Endothelial cell of umbilical vein (primary cell): ENCODE data around the gene HOXA10. TPM values are rescaled to one million over a fixed set of nuclear protein-coding genes. Genes with fewer than 3 reads are reported as not detected.

Source experiments
- BruUV-seq: library from RNA; stranded (reverse); fragments of 400-500 nt; replicated peaks from 2 replicates; lab custom pipeline; 2021; lab: Mats Ljungman, UMichigan
- CTCF ChIA-PET: fragments of 300-600, 350-600 bp; sonication (Branson Sonifier 250); formaldehyde crosslinking; loops from one replicate; lab custom pipeline; 2021; ENCODE audit warnings: antibody characterized with exemption, inconsistent platforms; lab: Charles Lee
- POLR2A ChIA-PET: fragments of 300-600, 350-600 bp; sonication (Branson Sonifier 250); formaldehyde crosslinking; loops from one replicate; lab custom pipeline; 2021; ENCODE audit warnings: antibody characterized with exemption, inconsistent platforms; lab: Charles Lee
- DNase-seq: peaks from one replicate; pipeline ENCODE4 v3.0.0-alpha.2; 2011; ENCODE audit warnings: low read depth, low spot score
- FAIRE-seq: peaks from 2 replicates; lab custom pipeline; 2011; peaks lifted over from hg19 to GRCh38; lab: Jason Lieb, UNC
- H2AFZ ChIP-seq: 2 replicates; pipeline ENCODE4 v1.6.0; 2012; ENCODE audit warnings: low read depth, low read length, control low read depth, inconsistent platforms
- H3K27ac ChIP-seq: 2 replicates; pipeline ENCODE4 v1.5.1; 2011; ENCODE audit warnings: low read depth, mild to moderate bottlenecking, control low read depth, low read length, moderate library complexity; ENCODE audit not compliant: insufficient read depth
- H3K27me3 ChIP-seq, 2 experiments: 2 replicates each; pipeline versions ENCODE4 v1.6.0 to v1.6.1; 2011; ENCODE audit warnings: low read length in 2 of 2, mixed read lengths in 1 of 2; ENCODE audit not compliant: control insufficient read depth in 2 of 2, insufficient read depth in 2 of 2
- H3K36me3 ChIP-seq, 2 experiments: 2 replicates in 1 of 2; 3 replicates in 1 of 2; pipeline ENCODE4 v1.5.1; 2011; ENCODE audit warnings: low read length in 2 of 2, mild to moderate bottlenecking in 1 of 2, moderate library complexity in 1 of 2; ENCODE audit not compliant: control insufficient read depth in 2 of 2, insufficient read depth in 2 of 2; ENCODE audit errors: extremely low read depth in 1 of 2
- H3K4me1 ChIP-seq: 3 replicates; pipeline ENCODE4 v1.5.1; 2011; ENCODE audit warnings: mild to moderate bottlenecking, low read length; ENCODE audit not compliant: control insufficient read depth, insufficient read depth; ENCODE audit errors: extremely low read depth
- H3K4me2 ChIP-seq: 2 replicates; pipeline ENCODE4 v1.6.1; 2011; ENCODE audit warnings: low read length, control low read depth, mixed read lengths; ENCODE audit not compliant: insufficient read depth
- H3K4me3 ChIP-seq, 3 experiments: fragments of 200-600 bp in 1 of 3; sonication (generic), shearing (Covaris generic) in 1 of 3; replicated peaks in 1 of 3; 2 replicates each; pipeline ENCODE4 v1.5.1; 2011 to 2016; ENCODE audit warnings: control low read depth in 3 of 3, low read length in 3 of 3, mild to moderate bottlenecking in 2 of 3, inconsistent platforms in 1 of 3, low read depth in 1 of 3, moderate library complexity in 1 of 3; ENCODE audit not compliant: insufficient read depth in 1 of 3
- H3K79me2 ChIP-seq: 2 replicates; pipeline ENCODE4 v1.6.0; 2012; ENCODE audit warnings: low read length, inconsistent platforms; ENCODE audit not compliant: control insufficient read depth, insufficient read depth
- H3K9ac ChIP-seq: replicated peaks from 2 replicates; pipeline ENCODE3; 2011; ENCODE audit warnings: low read length, control low read depth; ENCODE audit not compliant: insufficient read depth; ENCODE audit errors: extremely low read depth
- H3K9me1 ChIP-seq: replicated peaks from 3 replicates; pipeline ENCODE4 v1.6.0; 2011; ENCODE audit warnings: mild to moderate bottlenecking, low read length; ENCODE audit not compliant: control insufficient read depth, insufficient read depth; ENCODE audit errors: extremely low read depth
- H3K9me3 ChIP-seq: replicated peaks from 2 replicates; pipeline ENCODE4 v1.5.1; 2012; ENCODE audit warnings: low read length, inconsistent platforms; ENCODE audit not compliant: control insufficient read depth, insufficient read depth
- H4K20me1 ChIP-seq: replicated peaks from 2 replicates; pipeline ENCODE3; 2011; ENCODE audit warnings: mild to moderate bottlenecking, low read length; ENCODE audit not compliant: control insufficient read depth, insufficient read depth; ENCODE audit errors: extremely low read depth
- EZH2 ChIP-seq: IDR thresholded peaks from 2 replicates; pipeline ENCODE4 v1.6.1; 2012; ENCODE audit warnings: borderline replicate concordance, low read depth, mild to moderate bottlenecking, moderate library complexity, low read length, inconsistent platforms; ENCODE audit not compliant: severe bottlenecking
- FOS ChIP-seq: IDR thresholded peaks from 2 replicates; pipeline ENCODE4 v1.6.1; 2011; ENCODE audit warnings: mild to moderate bottlenecking, low read length, moderate library complexity, borderline replicate concordance; ENCODE audit not compliant: insufficient read depth
- GATA2 ChIP-seq: IDR thresholded peaks from 2 replicates; pipeline ENCODE4 v1.7.0; 2011; ENCODE audit warnings: low read depth, mild to moderate bottlenecking, moderate library complexity, mixed read lengths, low read length; ENCODE audit not compliant: insufficient read length, insufficient read depth
- MAX ChIP-seq: IDR thresholded peaks from 2 replicates; pipeline ENCODE4 v1.6.1; 2011; ENCODE audit not compliant: insufficient read depth, insufficient read length
- MYC ChIP-seq: IDR thresholded peaks from one replicate; pipeline ENCODE4 v1.6.1; 2011; ENCODE audit warnings: mild to moderate bottlenecking, low read depth, low read length
- POLR2A ChIP-seq: IDR thresholded peaks from 2 replicates; pipeline ENCODE4 v1.6.1; 2012; ENCODE audit warnings: low read depth, mild to moderate bottlenecking, control low read depth, low read length
- POLR2AphosphoS5 ChIP-seq: IDR thresholded peaks from 2 replicates; pipeline ENCODE4 v1.6.1; 2012; ENCODE audit warnings: low read depth, mild to moderate bottlenecking, control low read depth, low read length, moderate library complexity; ENCODE audit not compliant: insufficient read depth
- dilution Hi-C: fragments of 300-500 bp; cut with MboI; formaldehyde crosslinking; loops from one replicate; pipeline ENCODE4 v1.15.0; 2019; ENCODE audit warnings: low sequenced_read_pairs; ENCODE audit not compliant: extremely low pct_ligation_motif_present
- intact Hi-C: fragments of 100-400 bp; cut with micrococcal nuclease; formaldehyde crosslinking; loops from one replicate; pipeline ENCODE4 v1.10.0; 2022
- polyA plus RNA-seq, 4 experiments: library from polyadenylated mRNA; depleted of rRNA in 3 of 4; stranded (reverse) in 3 of 4; unstranded in 1 of 4; fragments of >200 nt; gene quantifications; 2 replicates each; pipeline versions ENCODE4 v1.2.1 to v1.2.3, GENCODE V29; 2011 to 2012; ENCODE audit warnings: missing spikeins in 1 of 4
- total RNA-seq: library from RNA; stranded (reverse); gene quantifications from 2 replicates; pipeline ENCODE4 v1.2.3, GENCODE V29; 2021

The HOXA10 gene
- total and polyA plus RNA-seq, 2 donors (not counting 3 experiments of a cell fraction or from before 2014, with no cell fraction given): 24.4 to 30.3 TPM

DNA sequence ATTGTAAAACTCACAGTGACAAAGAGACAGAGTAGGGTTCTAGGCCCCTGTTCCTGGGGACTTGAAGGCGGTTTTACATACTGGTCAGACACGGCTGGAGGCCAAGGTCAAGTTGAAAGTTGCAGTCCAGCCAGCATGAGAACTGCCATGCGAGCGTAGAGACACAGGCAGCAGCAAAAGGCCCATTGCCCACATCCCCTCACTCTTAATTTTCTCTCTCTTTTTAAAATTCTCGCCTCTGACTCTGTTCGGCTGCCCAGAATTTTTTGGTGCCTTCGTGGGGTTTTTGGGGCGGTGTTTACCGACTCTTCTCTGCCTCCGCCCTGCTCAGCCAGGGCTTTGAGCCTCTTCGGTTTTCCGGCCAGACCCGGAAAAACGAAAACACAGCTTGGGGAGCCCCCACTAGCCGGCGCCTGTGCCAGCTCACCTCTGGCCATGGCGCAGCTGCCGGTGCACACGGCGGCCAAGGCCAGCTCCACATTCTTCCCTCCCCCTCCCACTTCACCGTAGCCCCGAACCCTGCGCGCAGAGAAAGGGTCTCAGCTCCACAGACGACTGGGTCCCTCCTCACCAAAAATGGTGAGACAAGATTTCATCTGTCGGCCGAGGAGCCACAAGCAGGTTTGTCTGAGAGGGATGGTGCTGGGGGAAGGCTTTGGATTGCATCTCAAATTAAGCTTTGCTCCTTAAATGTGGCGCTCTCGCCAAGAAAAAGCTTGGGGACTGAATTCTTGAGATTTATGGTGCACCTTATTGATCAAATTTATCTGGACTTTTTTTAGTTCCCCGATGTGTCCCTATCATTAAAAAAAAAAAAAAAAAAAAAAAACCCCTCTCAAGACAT lies 28.1 kb upstream of the HOXA10 start:
- POLR2A ChIA-PET: no interaction called here
- dilution Hi-C loops: no loop called here
- BruUV-seq: no TSS peak
- H3K27ac ChIP-seq: no peak overlapping the region
- no peaks in the 10 kb centered on the region for H4K20me1 ChIP-seq
- no peak overlapping the region for H3K4me2 ChIP-seq
- no peaks in the 10 kb centered on the region for H3K79me2 ChIP-seq
- no peaks in the 10 kb centered on the region for H3K9me1 ChIP-seq
- TF ChIP-seq EZH2 (peak; percentile 2), GATA2 (no peak)
- no peaks in the 10 kb centered on the region for H3K36me3 ChIP-seq
- no peak overlapping the region for H2AFZ ChIP-seq
- H3K9ac ChIP-seq: no peak overlapping the region
- no peak overlapping the region for H3K4me3 ChIP-seq
- FAIRE-seq (no peak), DNase-seq (no peak)
- CTCF ChIA-PET: interaction anchor here (0.9 to 1.7 kb wide), 7 partner anchors 9 to 891 kb away, joined by 3 to 4 read pairs (median 3); no protein-coding TSS in a partner anchor
- intact Hi-C loops: no loop called here
- H3K9me3 ChIP-seq: no peaks in the 10 kb centered on the region
- H3K4me1 ChIP-seq: peaks cover 26% of the 10 kb centered on the region
- H3K27me3 ChIP-seq: peaks cover 84 to 94% of the 10 kb centered on the region in 2 experiments

DNA sequence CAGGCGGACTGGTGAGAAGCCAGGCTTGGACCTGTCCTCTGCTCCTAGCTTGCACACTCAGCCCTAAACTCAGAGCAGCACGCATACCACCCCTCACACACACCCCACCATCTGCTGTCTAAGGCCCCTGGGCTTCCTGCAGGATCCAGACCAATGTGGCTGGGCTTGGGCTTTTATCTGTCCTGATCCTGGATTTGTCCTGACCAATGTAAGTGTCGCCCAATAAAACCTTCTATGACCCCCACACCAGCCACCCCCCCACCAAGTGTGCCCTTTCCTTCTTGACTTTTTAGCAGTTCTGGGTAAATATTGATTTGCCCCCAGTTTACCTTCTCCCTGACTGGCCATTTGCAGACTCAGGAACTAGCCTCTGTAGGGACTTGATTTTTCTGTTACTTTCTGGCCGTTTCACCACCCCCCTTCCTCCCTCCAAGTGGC lies 27.5 kb upstream of the HOXA10 start:
- H3K4me1 ChIP-seq: peaks cover 26% of the 10 kb centered on the region
- CTCF ChIA-PET: interaction anchor here (0.8 to 2.4 kb wide), 4 partner anchors 9 to 892 kb away, joined by 3 to 6 read pairs (median 4); no protein-coding TSS in a partner anchor
- POLR2A ChIA-PET: no interaction called here
- H3K36me3 ChIP-seq: no peaks in the 10 kb centered on the region
- no peak for TF ChIP-seq GATA2
- no peak for TF ChIP-seq POLR2A
- no peak for TF ChIP-seq MAX
- TF ChIP-seq MYC: no peak
- TF ChIP-seq FOS: no peak
- no peak for TF ChIP-seq POLR2AphosphoS5
- H3K27ac ChIP-seq: no peak overlapping the region
- no peaks in the 10 kb centered on the region for H4K20me1 ChIP-seq
- H3K79me2 ChIP-seq: no peaks in the 10 kb centered on the region
- H2AFZ ChIP-seq: no peak overlapping the region
- peaks cover 80 to 94% of the 10 kb centered on the region in 2 experiments for H3K27me3 ChIP-seq
- H3K9me3 ChIP-seq: no peaks in the 10 kb centered on the region
- FAIRE-seq: no peak
- H3K9ac ChIP-seq: no peak overlapping the region
- no peak overlapping the region for H3K4me3 ChIP-seq
- no TSS peak for BruUV-seq
- intact Hi-C loops (loop anchor here (2.0 kb wide), 1 partner anchor 37 kb away; no protein-coding TSS in a partner anchor), dilution Hi-C loops (no loop called here)
- H3K4me2 ChIP-seq: no peak overlapping the region
- H3K9me1 ChIP-seq: no peaks in the 10 kb centered on the region
- no peak for DNase-seq
